ENCODE data around the gene KCNMA1. TPM values are rescaled to one million over a fixed set of nuclear protein-coding genes. Genes with fewer than 3 reads are reported as not detected.

KCNMA1 gene
- total RNA-seq, 2 experiments from 2014 or later = not detected

DNA sequence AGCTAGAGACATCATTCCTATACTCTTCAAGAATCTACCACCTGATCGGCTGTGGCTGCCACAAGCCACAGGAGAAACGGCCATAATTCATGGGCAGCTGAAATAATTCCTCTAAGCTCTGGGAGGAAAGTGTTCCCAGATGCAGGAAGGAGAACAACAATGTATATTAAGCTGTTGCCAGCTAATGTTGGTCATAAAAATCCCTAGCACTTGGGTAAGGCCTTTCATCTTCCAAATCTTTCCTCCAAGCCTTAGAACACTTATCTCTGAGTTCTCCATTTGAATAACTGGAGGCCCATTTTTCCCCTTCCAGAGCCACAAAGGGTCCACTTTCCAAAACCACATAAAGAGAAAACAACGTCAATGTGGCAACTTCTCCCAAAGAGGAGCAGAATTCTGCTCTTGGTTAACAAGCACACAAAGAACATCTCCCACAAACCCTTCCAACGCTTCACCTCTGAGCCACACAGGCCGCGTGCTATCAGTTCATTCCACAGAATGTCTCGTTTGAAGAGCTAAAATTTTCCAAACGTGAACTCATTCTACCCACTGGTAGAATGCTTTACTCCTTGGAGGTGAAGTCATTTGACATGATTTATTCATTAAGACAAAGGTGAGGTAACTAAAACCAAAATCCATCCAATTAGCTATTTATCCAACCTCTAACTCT is 11.2 kb downstream of the KCNMA1 start:
- no peak for DNase-seq

DNA sequence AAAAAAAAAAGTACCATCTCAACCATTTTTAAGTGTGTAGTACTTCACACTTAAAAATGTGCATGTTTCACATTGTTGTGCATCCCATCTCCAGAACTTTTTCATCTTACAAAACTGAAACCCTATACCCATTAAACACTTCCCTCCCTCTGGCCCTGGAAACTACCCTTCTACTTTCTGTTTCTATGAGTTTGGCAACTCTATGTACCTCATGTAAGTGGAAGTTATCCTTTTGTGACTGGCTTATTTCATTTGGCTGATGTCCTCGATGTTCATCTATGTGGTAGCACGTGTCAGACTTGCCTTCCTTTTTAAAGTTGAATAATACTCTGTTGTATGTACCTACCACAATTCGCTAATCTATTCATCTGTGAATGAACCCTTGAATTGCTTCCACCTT is 12.2 kb downstream of the KCNMA1 start:
- no peaks in the 10 kb centered on the region for H3K36me3 Mint-ChIP-seq
- DNase-seq = no peak
- H3K27me3 Mint-ChIP-seq = peaks cover 10% of the 10 kb centered on the region
- H3K27ac Mint-ChIP-seq = no peak overlapping the region
- no peak overlapping the region for H3K4me3 Mint-ChIP-seq
- ChIA-PET POLR2A (no interaction called here), CTCF (no interaction called here)
- peaks cover 6% of the 10 kb centered on the region for H3K4me1 Mint-ChIP-seq (ENCODE audit: low read depth)
- H3K9me3 Mint-ChIP-seq = no peaks in the 10 kb centered on the region
- intact Hi-C loops (cut with micrococcal nuclease) = no loop called here

More for the DNA sequence above, 11.2 kb downstream of the KCNMA1 start:
- intact Hi-C loops (cut with micrococcal nuclease) = no loop called here
- Mint-ChIP-seq H3K4me1 (ENCODE audit: low read depth) (peaks cover 6% of the 10 kb centered on the region), H3K4me3 (no peak overlapping the region), H3K27me3 (peaks cover 10% of the 10 kb centered on the region), H3K9me3 (no peaks in the 10 kb centered on the region), H3K36me3 (no peaks in the 10 kb centered on the region), H3K27ac (no peak overlapping the region)
- ChIA-PET CTCF (no interaction called here), POLR2A (no interaction called here)

DNA sequence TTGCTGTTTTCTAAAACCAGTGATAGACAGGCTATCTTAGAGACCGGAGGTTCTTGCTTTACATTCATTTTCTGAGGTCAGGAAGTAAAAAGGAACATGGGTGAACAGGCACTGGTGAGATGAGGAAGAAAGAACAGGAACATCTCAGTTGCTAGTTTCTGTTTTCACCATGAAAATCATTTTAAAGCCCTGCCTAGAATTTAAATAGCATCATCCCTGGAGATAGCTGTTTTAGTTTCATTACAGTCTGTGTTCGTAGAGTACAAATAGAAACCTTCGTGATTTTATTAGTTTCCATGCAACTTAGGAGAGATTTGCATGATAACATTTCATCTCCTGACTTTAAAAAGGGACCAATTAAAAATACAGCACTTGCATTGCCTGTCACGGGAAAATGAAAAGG is 14.7 kb downstream of the KCNMA1 start:
- ChIA-PET POLR2A (no interaction called here), CTCF (interaction anchor here (0.6 kb wide), 1 partner anchor 97 kb away, joined by 3 read pairs; no protein-coding TSS in a partner anchor)
- Mint-ChIP-seq H3K27me3 (peaks cover 5% of the 10 kb centered on the region), H3K9me3 (no peaks in the 10 kb centered on the region), H3K4me1 (ENCODE audit: low read depth) (peaks cover 6% of the 10 kb centered on the region), H3K27ac (no peak overlapping the region), H3K4me3 (no peak overlapping the region), H3K36me3 (no peaks in the 10 kb centered on the region)
- no peak for DNase-seq
- intact Hi-C loops (cut with micrococcal nuclease) = no loop called here

DNA sequence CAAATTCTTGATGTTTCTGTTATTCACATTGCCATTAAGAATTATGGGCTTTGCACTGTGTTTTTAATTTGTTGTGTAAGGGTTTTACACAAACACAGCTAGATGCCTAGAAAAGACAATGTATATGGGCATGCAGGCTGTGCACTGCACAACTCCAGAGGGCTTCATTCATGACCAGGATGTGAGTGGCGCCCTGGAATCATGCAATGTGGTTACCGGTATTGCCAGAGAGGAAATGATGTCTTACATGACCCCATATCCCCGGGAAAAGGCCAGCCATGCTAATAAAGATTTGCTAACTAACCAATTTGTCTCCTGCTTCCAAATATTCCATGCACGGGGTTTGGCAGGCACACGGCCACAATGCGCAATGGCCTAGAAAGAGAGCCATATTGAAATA is 16.9 kb downstream of the KCNMA1 start:
- Mint-ChIP-seq H3K4me3 (no peak overlapping the region), H3K36me3 (no peaks in the 10 kb centered on the region), H3K9me3 (no peaks in the 10 kb centered on the region), H3K4me1 (ENCODE audit: low read depth) (peaks cover 6% of the 10 kb centered on the region), H3K27ac (no peak overlapping the region), H3K27me3 (no peaks in the 10 kb centered on the region)
- no peak for DNase-seq
- POLR2A ChIA-PET = no interaction called here
- CTCF ChIA-PET = no interaction called here
- intact Hi-C loops (cut with micrococcal nuclease) = no loop called here

DNA sequence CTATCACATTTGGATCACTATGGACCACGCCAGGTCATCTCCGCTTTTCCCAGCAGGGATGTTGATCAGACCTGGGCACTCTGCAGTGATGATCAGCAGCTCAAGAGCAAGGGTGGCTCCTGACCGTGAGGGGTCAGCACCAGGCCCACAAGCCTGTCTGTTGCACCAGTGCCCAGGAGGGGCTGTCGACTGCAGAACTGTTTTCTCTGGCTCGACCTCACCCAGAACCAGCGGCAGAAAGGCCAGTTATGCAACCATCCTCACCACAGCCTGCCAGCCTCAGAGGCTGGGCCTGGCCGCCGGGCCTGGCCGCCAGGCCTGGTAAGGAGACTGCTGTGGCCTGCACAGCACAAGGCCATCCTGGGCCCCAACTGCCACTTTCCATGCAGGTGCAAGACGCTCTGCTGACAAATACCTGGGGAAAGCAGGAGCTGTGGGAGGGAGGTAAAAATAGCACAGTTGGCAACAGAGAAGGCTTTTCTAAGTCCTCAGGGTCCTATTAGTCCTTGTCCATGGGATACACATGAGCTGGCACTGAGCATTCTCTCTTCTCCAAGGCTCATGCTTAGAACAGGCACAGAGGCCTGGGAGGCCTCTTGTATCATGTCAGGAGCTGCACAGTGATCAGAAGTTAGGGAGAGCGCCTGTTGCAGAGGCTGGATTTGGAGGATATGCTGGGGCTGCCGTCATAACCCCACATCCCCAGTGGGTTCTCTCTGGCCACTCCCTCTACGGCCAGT is 17.5 kb downstream of the KCNMA1 start:
- CTCF ChIA-PET = interaction anchor here (1.0 to 1.2 kb wide), 3 partner anchors 21 to 454 kb away, joined by 3 read pairs; no protein-coding TSS in a partner anchor
- no peak overlapping the region for H3K27ac Mint-ChIP-seq

DNA sequence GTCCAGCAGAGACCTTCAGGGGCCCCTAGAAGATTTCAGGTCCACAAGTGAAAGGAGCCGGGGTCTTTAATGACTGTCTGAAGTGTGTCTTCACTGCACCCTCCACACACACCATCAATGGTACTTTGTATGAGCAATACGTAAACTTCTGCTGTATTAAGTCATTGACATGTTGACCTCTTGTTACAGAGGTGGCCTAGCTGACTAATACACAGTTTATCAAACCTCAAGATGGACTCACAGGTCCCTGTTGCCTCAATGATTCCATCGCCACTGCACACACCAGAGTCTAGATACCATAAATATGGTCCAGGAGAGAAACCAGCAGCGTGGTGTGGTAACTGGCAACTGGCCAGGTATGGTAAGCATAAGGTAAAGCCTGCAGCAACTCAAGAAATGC is 19.5 kb downstream of the KCNMA1 start:
- POLR2A ChIA-PET = no interaction called here

More for the DNA sequence above, 17.5 kb downstream of the KCNMA1 start:
- Mint-ChIP-seq H3K9me3 (no peaks in the 10 kb centered on the region), H3K27me3 (no peaks in the 10 kb centered on the region), H3K4me3 (no peak overlapping the region), H3K36me3 (no peaks in the 10 kb centered on the region), H3K4me1 (ENCODE audit: low read depth) (peaks cover 6% of the 10 kb centered on the region)
- DNase-seq = no peak
- intact Hi-C loops (cut with micrococcal nuclease) = no loop called here
- POLR2A ChIA-PET = no interaction called here

DNA sequence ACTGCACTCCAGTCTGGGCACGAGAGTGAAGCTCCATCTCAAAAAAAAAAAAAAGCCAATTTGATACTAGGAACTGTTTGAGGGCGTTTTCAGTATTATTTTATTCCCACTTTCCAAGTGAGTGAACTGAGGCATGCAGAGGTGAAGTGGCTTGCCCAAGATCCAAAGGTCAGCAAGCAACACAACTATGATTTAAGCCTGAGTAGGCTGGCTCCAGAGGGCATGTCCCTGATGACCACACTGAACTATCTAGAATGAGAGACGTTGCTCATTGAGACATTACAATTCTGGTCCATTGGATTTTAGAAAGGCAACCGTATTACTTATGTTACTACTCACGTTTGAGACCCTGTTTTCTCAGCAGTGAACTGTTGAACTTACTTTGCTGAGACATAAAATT is 20.8 kb downstream of the KCNMA1 start:
- Mint-ChIP-seq H3K4me1 (ENCODE audit: low read depth) (no peaks in the 10 kb centered on the region), H3K36me3 (no peaks in the 10 kb centered on the region), H3K27me3 (peaks cover 1% of the 10 kb centered on the region), H3K4me3 (no peak overlapping the region), H3K9me3 (no peaks in the 10 kb centered on the region), H3K27ac (no peak overlapping the region)
- POLR2A ChIA-PET = no interaction called here
- intact Hi-C loops (cut with micrococcal nuclease) = no loop called here
- CTCF ChIA-PET = no interaction called here
- DNase-seq = no peak

More for the DNA sequence above, 19.5 kb downstream of the KCNMA1 start:
- no peaks in the 10 kb centered on the region for H3K9me3 Mint-ChIP-seq
- no peak overlapping the region for H3K27ac Mint-ChIP-seq
- CTCF ChIA-PET = no interaction called here
- DNase-seq = no peak
- H3K4me1 Mint-ChIP-seq (ENCODE audit: low read depth) = peaks cover 5% of the 10 kb centered on the region
- intact Hi-C loops (cut with micrococcal nuclease) = no loop called here
- H3K4me3 Mint-ChIP-seq = no peak overlapping the region
- H3K27me3 Mint-ChIP-seq = peaks cover 1% of the 10 kb centered on the region
- H3K36me3 Mint-ChIP-seq = no peaks in the 10 kb centered on the region

DNA sequence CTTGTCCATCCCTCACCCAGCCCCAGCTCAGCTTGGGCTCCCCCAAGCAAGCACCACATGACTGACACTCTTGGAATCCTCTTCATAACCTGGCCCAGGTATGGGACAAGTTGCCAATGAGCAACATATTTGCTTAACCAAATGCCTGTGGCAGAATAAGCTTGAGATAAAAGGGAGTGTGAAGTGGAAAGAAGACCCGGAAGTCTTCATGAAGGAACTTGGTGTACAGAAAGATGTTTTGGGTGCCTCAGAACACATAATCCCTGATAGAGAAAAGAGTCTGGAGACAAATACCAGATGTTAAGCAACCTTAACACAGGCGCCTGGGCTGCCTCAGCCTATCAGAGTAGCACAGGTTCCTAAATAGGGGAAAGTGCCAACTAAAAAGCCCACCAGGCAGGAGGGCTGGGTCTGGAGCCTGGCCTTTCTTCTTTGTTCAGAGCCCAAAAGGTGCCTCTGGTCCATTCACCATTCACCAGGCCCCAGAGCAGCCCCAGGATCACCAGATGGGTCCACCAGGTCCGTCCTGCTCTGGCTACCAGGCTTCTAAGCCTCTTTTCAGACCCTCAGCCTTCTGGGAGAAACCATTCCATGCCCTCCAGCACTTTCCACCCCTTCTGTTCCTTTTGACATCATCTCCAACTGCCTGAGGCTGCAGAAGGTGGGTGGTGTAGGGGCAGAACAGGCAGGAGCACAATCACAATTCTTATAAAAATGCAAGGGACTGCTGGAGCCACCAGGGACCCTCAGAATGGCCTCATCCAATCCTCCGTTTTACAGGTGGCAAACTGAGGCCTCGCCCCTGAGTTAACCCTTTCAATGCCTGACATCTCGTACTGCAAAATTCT is 22.6 kb downstream of the KCNMA1 start:
- intact Hi-C loops (cut with micrococcal nuclease) = no loop called here
- DNase-seq = no peak
- Mint-ChIP-seq H3K9me3 (no peaks in the 10 kb centered on the region), H3K4me1 (ENCODE audit: low read depth) (no peaks in the 10 kb centered on the region), H3K4me3 (no peak overlapping the region), H3K36me3 (no peaks in the 10 kb centered on the region), H3K27ac (no peak overlapping the region), H3K27me3 (peaks cover 1% of the 10 kb centered on the region)
- ChIA-PET POLR2A (no interaction called here), CTCF (no interaction called here)

DNA sequence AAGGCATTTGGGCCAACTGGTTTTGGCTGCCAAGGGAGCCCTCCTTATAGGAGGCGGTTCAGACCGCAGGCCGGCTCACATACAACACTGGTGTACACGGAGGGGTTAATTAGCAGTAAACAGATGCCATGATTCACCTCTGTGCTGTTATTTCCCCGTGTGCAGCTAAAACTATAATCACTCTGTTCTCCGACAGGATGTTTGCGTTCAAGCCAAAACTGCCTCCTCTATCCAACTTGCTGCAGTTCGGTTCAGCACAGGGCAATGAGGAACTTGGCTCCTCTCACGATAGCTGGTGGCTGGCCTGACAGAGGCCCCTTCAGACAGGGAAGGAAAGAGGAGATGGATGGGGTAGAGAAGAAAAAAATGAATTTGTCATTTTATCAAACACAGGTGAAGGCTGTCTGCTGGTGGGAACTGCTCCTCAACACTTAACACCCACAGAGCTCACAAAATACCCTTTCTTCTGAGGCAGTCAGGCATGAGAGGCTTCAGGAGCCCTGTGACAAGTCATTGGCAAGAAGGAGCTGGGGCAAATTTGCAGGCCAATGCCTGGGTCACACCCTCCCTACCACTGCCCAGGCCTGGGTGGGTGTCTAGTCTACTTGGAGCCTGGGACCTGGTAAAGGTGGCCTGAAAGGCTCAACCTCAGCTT is 24.0 kb downstream of the KCNMA1 start:
- intact Hi-C loops (cut with micrococcal nuclease) = no loop called here
- no peak for DNase-seq
- Mint-ChIP-seq H3K9me3 (no peaks in the 10 kb centered on the region), H3K27ac (no peak overlapping the region), H3K27me3 (peaks cover 1% of the 10 kb centered on the region), H3K4me1 (ENCODE audit: low read depth) (no peaks in the 10 kb centered on the region), H3K36me3 (no peaks in the 10 kb centered on the region), H3K4me3 (no peak overlapping the region)
- ChIA-PET POLR2A (no interaction called here), CTCF (interaction anchor here (0.6 kb wide), 1 partner anchor 1761 kb away, joined by 3 read pairs; no protein-coding TSS in a partner anchor)

DNA sequence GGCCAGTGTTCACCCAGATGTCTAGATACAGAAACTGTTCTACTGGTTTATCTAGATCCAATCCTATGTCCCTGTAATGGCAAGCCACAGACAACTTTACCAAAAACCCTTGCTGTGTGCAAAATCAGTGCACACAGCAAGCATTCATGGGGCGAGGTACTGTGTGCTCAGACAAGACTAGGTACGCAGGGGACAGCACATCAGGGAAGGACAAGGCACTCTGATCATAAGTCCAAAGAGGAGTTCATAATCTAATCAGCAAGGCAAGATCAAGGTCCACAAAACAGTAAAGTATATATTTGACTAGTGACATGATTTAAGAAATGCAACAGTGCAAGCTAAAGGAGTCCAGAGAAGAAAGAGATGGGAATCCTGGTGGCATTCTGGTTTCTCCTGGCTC is 25.9 kb downstream of the KCNMA1 start:
- no peak for DNase-seq
- POLR2A ChIA-PET = no interaction called here
- H3K4me1 Mint-ChIP-seq (ENCODE audit: low read depth) = no peaks in the 10 kb centered on the region
- CTCF ChIA-PET = no interaction called here
- H3K4me3 Mint-ChIP-seq = no peak overlapping the region
- no peaks in the 10 kb centered on the region for H3K36me3 Mint-ChIP-seq
- H3K9me3 Mint-ChIP-seq = no peaks in the 10 kb centered on the region
- intact Hi-C loops (cut with micrococcal nuclease) = no loop called here
- H3K27ac Mint-ChIP-seq = no peak overlapping the region
- peaks cover 1% of the 10 kb centered on the region for H3K27me3 Mint-ChIP-seq

DNA sequence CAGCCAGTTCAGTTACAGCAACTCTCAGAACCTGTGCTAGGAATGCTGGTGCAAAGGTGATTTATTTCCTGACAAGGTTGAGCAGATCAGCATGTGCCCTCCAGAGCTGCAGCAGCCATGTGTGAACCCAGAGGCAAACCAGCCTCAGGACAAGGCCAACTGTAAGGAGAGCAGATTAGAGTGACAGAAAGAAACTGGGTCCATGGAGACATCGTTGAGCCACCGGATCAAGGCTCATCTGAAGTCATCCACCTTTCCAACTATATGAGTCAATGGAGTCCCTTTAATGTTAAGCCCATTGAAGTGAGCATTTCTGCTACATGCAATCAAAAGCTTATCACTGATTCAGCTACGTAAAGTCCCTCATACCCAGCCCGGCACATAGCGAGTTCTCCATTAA is 26.4 kb downstream of the KCNMA1 start:
- H3K27me3 Mint-ChIP-seq = peaks cover 1% of the 10 kb centered on the region
- ChIA-PET CTCF (no interaction called here), POLR2A (no interaction called here)
- no peaks in the 10 kb centered on the region for H3K36me3 Mint-ChIP-seq
- intact Hi-C loops (cut with micrococcal nuclease) = no loop called here
- H3K27ac Mint-ChIP-seq = no peak overlapping the region
- H3K4me1 Mint-ChIP-seq (ENCODE audit: low read depth) = no peaks in the 10 kb centered on the region
- H3K4me3 Mint-ChIP-seq = no peak overlapping the region
- H3K9me3 Mint-ChIP-seq = no peaks in the 10 kb centered on the region
- DNase-seq = no peak

DNA sequence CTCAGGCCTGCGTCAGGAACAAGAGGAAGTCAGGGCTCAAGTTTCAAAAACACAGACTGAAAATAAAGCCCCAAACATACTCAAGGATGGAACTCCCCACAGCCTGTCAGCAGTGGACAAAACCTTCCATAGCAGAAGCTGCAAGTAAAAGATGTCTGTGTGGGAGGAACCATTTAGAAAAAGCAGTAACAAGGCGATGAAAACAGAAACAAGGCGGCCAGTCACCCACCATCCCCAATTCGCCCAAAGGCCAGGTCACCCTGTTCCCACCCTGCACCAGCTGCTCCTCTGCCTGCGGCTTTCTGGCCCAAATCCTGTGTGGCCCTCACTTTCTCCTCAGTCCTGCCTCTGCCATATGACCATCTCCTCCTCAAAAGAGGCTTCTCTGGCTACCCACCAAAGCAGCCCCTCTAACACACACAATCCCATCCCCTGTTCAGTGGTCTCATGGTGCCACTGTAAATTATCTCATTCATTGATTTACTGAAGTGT is 27.8 kb downstream of the KCNMA1 start:
- H3K36me3 Mint-ChIP-seq = no peaks in the 10 kb centered on the region
- no peak overlapping the region for H3K27ac Mint-ChIP-seq
- DNase-seq = no peak
- no peaks in the 10 kb centered on the region for H3K9me3 Mint-ChIP-seq
- no peak overlapping the region for H3K4me3 Mint-ChIP-seq
- POLR2A ChIA-PET = no interaction called here
- H3K4me1 Mint-ChIP-seq (ENCODE audit: low read depth) = no peaks in the 10 kb centered on the region
- CTCF ChIA-PET = no interaction called here
- intact Hi-C loops (cut with micrococcal nuclease) = no loop called here
- H3K27me3 Mint-ChIP-seq = peaks cover 1% of the 10 kb centered on the region

Measured in activated CD4-positive, alpha-beta memory T cell treated with anti-CD3 and anti-CD28 coated beads for 36 hours (primary cell).